Heart left ventricle (tissue), 16 donors: ENCODE data around the gene HOXD9. TPM values are rescaled to one million over a fixed set of nuclear protein-coding genes. Genes with fewer than 3 reads are reported as not detected.

Experiments used
- ATAC-seq, 4 donors: fragments of 200-7000 bp; cut with Tn5 transposase; one replicate each; pipeline ENCODE4 v1.9.1; 2020 to 2022; ENCODE audit warnings: moderate library complexity in 4 of 4, mild to moderate bottlenecking in 3 of 4, moderate number of reproducible peaks in 1 of 4
- DNase-seq, 5 donors: peaks; one replicate each; pipeline ENCODE4 v3.0.0-alpha.2; 2020
- H3K27ac ChIP-seq, 12 donors: fragments of 200-600 bp; sonication (generic) in 4 of 12; one replicate each; pipeline versions ENCODE4 v1.5.0 to v1.8.0; 2016 to 2022; ENCODE audit warnings: mild to moderate bottlenecking in 2 of 12
- H3K27me3 ChIP-seq, 9 donors: fragments of 200-600 bp; sonication (generic) in 2 of 9; one replicate each; pipeline versions ENCODE4 v1.5.1 to v1.8.0; 2016 to 2022; ENCODE audit warnings: mild to moderate bottlenecking in 3 of 9
- H3K36me3 ChIP-seq, 9 donors: fragments of 200-600 bp; sonication (generic) in 2 of 9; one replicate each; pipeline versions ENCODE4 v1.5.0 to v1.8.0; 2018 to 2022; ENCODE audit warnings: mild to moderate bottlenecking in 2 of 9
- H3K4me1 ChIP-seq, 12 donors: fragments of 200-600 bp; sonication (generic) in 4 of 12; one replicate each; pipeline versions ENCODE4 v1.5.0 to v1.8.0; 2016 to 2022; ENCODE audit warnings: mild to moderate bottlenecking in 3 of 12
- H3K4me3 ChIP-seq, 12 donors: fragments of 200-600 bp; sonication (generic) in 4 of 12; one replicate each; pipeline versions ENCODE4 v1.5.0 to v1.8.0; 2017 to 2022; ENCODE audit warnings: mild to moderate bottlenecking in 9 of 12, moderate library complexity in 4 of 12
- H3K9me3 ChIP-seq, 12 donors: fragments of 200-600 bp; sonication (generic) in 4 of 12; one replicate each; pipeline versions ENCODE4 v1.5.0 to v1.8.0; 2016 to 2022; ENCODE audit warnings: mild to moderate bottlenecking in 1 of 12
- CTCF ChIP-seq, 12 donors: fragments of 200-600 bp; sonication (generic) in 4 of 12; IDR thresholded peaks; one replicate each; pipeline versions ENCODE4 v1.5.0 to v1.8.0; 2018 to 2022; ENCODE audit warnings: antibody characterized with exemption in 12 of 12, mild to moderate bottlenecking in 5 of 12
- POLR2A ChIP-seq, 2 donors: fragments of 450-650 bp; IDR thresholded peaks; one replicate each; pipeline ENCODE4 v1.6.1; 2017; ENCODE audit warnings: antibody characterized with exemption in 2 of 2, mild to moderate bottlenecking in 2 of 2, moderate library complexity in 2 of 2
- WGBS, 4 donors: extraction: QIAGEN DNeasy Blood & Tissue Kit in 2 of 4; methylation state at CpG; one replicate each; pipeline versions ENCODE4 v1.1.5 to v1.1.7; 2013 to 2018; 5-methylcytosine and 5-hydroxymethylcytosine counted together
- intact Hi-C, 10 donors: fragments of 100-400 bp; cut with DNase I; formaldehyde crosslinking; loops; one replicate each; pipeline versions ENCODE4 v1.11.1 to v1.14.2; 2022
- polyA plus RNA-seq, 2 donors: library from polyadenylated mRNA; stranded (reverse); fragments of 200-250 nt; gene quantifications; one replicate each; pipeline ENCODE4 v1.2.3, GENCODE V29; 2013
- total RNA-seq, 9 donors: library from RNA; depleted of rRNA in 2 of 9; stranded (reverse); fragments of >200 nt in 2 of 9; fragmentation: NEBNext Ultra II Directional in 3 of 9; extraction: Animal tissue kit (Norgen Biotek cat#: 25700) in 3 of 9; gene quantifications; one replicate each; pipeline versions ENCODE4 v1.1.0 to v1.2.4, GENCODE V29; 2016 to 2023
- donor health status: ischemic (EF 13 %, LVEDD 7.1; RV severe dilation, severe dysfunction).
- donor health status: healthy with polysubstance abuse.
- donor health status: DM: no; HTN: yes; CAD: no.
- donor health status: DM: no; HTN: no; CAD: no.
- donor health status: ischemic (EF 25% LVEDD 6.9; RV normal size, moderate dysfunction).
- donor health status: ischemic (EF 25% LVEDD 5.7; RV mildly dilated, moderate dysfunction).
- donor health status: healthy.
- donor health status: DM: yes; HTN: yes; CAD: no.
- donor health status: ischemic (EF 35%, LVEDD 5.7; RV mildly dilated, moderate dysfunction).
- donor health status: nonischemic (EF 11% LVEDD 7.7; RV severe dilation, severe dysfunction).
- donor health status: DM: yes; HTN: yes; CAD: no.
- donor health status: PGD.
- donor health status: ischemic (EF 29% LVEDD 5.4; RV normal size, mild dysfunction).
- donor health status: nonischemic (EF 23%, LVEDD 6.1; RV moderate dilation, normal function).

The HOXD9 gene
- total and polyA plus RNA-seq, 11 donors, result 0.23 to 0.43 (median 0.40) TPM; not detected in 8

GRCh38 chr2:176090862-176091261, 31.7 kb upstream of the HOXD9 start:
- H3K27ac ChIP-seq, result peak overlapping the region in 1 of 12 donors; percentile 86
- WGBS, 4 donors, result 18 to 23% (median 22%) methylated on average over 5 of the region's 5 CpGs
- H3K27me3 ChIP-seq, result peaks cover 89 to 100% (median 98%) of the 10 kb centered on the region in 9 donors
- H3K9me3 ChIP-seq, result no peaks in the 10 kb centered on the region
- H3K36me3 ChIP-seq, result no peaks in the 10 kb centered on the region
- peaks cover 0 to 39% (median 12%) of the 10 kb centered on the region in 12 donors for H3K4me1 ChIP-seq
- DNase-seq, result no peak
- H3K4me3 ChIP-seq, result no peak overlapping the region
- intact Hi-C loops, result loop anchor here in 2 of 10 donors (10.0 kb wide), 1 partner anchor 836 kb away; no protein-coding TSS in a partner anchor
- no peak for TF ChIP-seq CTCF (IDR thresholded peaks at IDR 0.05)
- no peak for TF ChIP-seq POLR2A (IDR thresholded peaks at IDR 0.05)
- no peak for ATAC-seq

- Histone ChIP-seq H3K27me3 (peaks cover 89 to 100% (median 98%) of the 10 kb centered on the region in 9 donors), H3K9me3 (no peaks in the 10 kb centered on the region), H3K4me1 (peaks cover 0 to 37% (median 14%) of the 10 kb centered on the region in 12 donors), H3K4me3 (no peak overlapping the region), H3K27ac (peak overlapping the region in 1 of 12 donors; percentile 86), H3K36me3 (no peaks in the 10 kb centered on the region)
- WGBS, 4 donors, result 3 to 5% (median 5%) methylated on average over 26 to 31 of the region's 31 CpGs
- TF ChIP-seq POLR2A (IDR thresholded peaks at IDR 0.05) (no peak), CTCF (IDR thresholded peaks at IDR 0.05) (no peak)
- DNase-seq (peak in 1 of 5 donors; percentile 13), ATAC-seq (no peak)
- intact Hi-C loops, result loop anchor here in 2 of 10 donors (10.0 kb wide), 1 partner anchor 837 kb away; no protein-coding TSS in a partner anchor
Observed at GRCh38 chr2:176091329-176092258, 30.9 kb upstream of the HOXD9 start.

- 1 to 4% (median 3%) methylated on average over 26 to 95 of the region's 95 CpGs for WGBS, 4 donors
- DNase-seq, result peak in 2 of 5 donors; percentile 10 to 61
- H3K27ac ChIP-seq, result peak within 1 kb of the TSS in 1 of 12 donors; percentile 86
- ATAC-seq, result peak in 1 of 4 donors; percentile 17
- intact Hi-C loops, result loop anchor here in 2 of 10 donors (10.0 kb wide), 1 partner anchor 838 kb away; no protein-coding TSS in a partner anchor
- peak within 1 kb of the TSS in 9 of 12 donors; percentile 7 to 36 (median 24) for H3K4me3 ChIP-seq
- H3K4me1 ChIP-seq, result peaks cover 4 to 46% (median 23%) of the 10 kb centered on the region in 12 donors
- H3K27me3 ChIP-seq, result peaks cover 90 to 100% (median 98%) of the 10 kb centered on the region in 9 donors
- TF ChIP-seq CTCF (IDR thresholded peaks at IDR 0.05) (no peak), POLR2A (IDR thresholded peaks at IDR 0.05) (no peak)
- no peaks in the 10 kb centered on the region for H3K36me3 ChIP-seq
- H3K9me3 ChIP-seq, result no peaks in the 10 kb centered on the region
Observed at GRCh38 chr2:176092270-176093144, 30.0 kb upstream of the HOXD9 start, which contains the start of gene HOXD13. HOXD13 (plus strand) TSS chr2:176092721; CDS start chr2:176092891, 170 bp downstream.
